Liver (tissue), 9 donors: ENCODE measurements around the gene SLC35B3. TPM values are rescaled to one million over a fixed set of nuclear protein-coding genes. Genes with fewer than 3 reads are reported as not detected.

Experiments
- DNase-seq: peaks from one replicate; pipeline ENCODE4 v3.0.0-alpha.2; 2017; ENCODE audit warnings: low spot score
- H3K27ac ChIP-seq, 2 donors: one replicate each; pipeline ENCODE4 v1.7.0; 2013; ENCODE audit warnings: inconsistent platforms in 2 of 2, low read length in 2 of 2, control low read depth in 1 of 2, low read depth in 1 of 2, mild to moderate bottlenecking in 1 of 2
- H3K27me3 ChIP-seq, 4 donors: one replicate each; pipeline versions ENCODE4 v1.6.1 to v1.7.0; 2013; ENCODE audit warnings: low read length in 3 of 4, inconsistent platforms in 1 of 4, mild to moderate bottlenecking in 1 of 4, moderate library complexity in 1 of 4; ENCODE audit not compliant: control insufficient read depth in 4 of 4, insufficient read depth in 4 of 4
- H3K36me3 ChIP-seq, 4 donors: one replicate each; pipeline versions ENCODE4 v1.6.1 to v1.7.0; 2013; ENCODE audit warnings: low read length in 3 of 4, mild to moderate bottlenecking in 3 of 4, low read depth in 1 of 4, moderate library complexity in 1 of 4; ENCODE audit not compliant: control insufficient read depth in 4 of 4, insufficient read depth in 3 of 4
- H3K4me1 ChIP-seq, 4 donors: one replicate each; pipeline versions ENCODE4 v1.6.1 to v1.7.0; 2013; ENCODE audit warnings: low read length in 3 of 4, mild to moderate bottlenecking in 3 of 4, moderate library complexity in 1 of 4; ENCODE audit not compliant: control insufficient read depth in 4 of 4, insufficient read depth in 4 of 4
- H3K4me3 ChIP-seq, 3 donors: one replicate each; pipeline versions ENCODE4 v1.6.1 to v1.7.0; 2013; ENCODE audit warnings: low read length in 3 of 3, control low read depth in 1 of 3, low read depth in 1 of 3, mild to moderate bottlenecking in 1 of 3
- H3K9ac ChIP-seq, 2 donors: one replicate each; pipeline ENCODE4 v1.7.0; 2013; ENCODE audit warnings: low read length in 2 of 2, mild to moderate bottlenecking in 2 of 2, moderate library complexity in 2 of 2, control low read depth in 1 of 2, low read depth in 1 of 2
- H3K9me3 ChIP-seq, 4 donors: one replicate each; pipeline versions ENCODE4 v1.6.1 to v1.7.0; 2013; ENCODE audit warnings: low read length in 3 of 4; ENCODE audit not compliant: control insufficient read depth in 4 of 4
- ATF3 ChIP-seq: IDR thresholded peaks from 2 replicates; pipeline ENCODE4 v1.6.1; 2016; ENCODE audit warnings: antibody characterized with exemption
- CTCF ChIP-seq: fragments of 150-350 bp; IDR thresholded peaks from 2 replicates; pipeline ENCODE4 v1.5.1; 2017; ENCODE audit warnings: improper control_type of control experiment, low read depth, low read length; ENCODE audit not compliant: missing input control
- EGR1 ChIP-seq, 2 donors: IDR thresholded peaks; 2 replicates each; pipeline ENCODE4 v1.6.1; 2016 to 2018; ENCODE audit warnings: antibody characterized with exemption in 2 of 2, low read depth in 2 of 2
- FOXA1 ChIP-seq: IDR thresholded peaks from 2 replicates; pipeline ENCODE4 v1.6.1; 2016; ENCODE audit warnings: antibody characterized with exemption
- FOXA2 ChIP-seq: IDR thresholded peaks from 2 replicates; pipeline ENCODE4 v1.6.1; 2016; ENCODE audit warnings: antibody characterized with exemption
- GABPA ChIP-seq, 2 donors: IDR thresholded peaks in 1 of 2; conservative IDR thresholded peaks in 1 of 2; 2 replicates each; pipeline ENCODE4 v1.6.1; 2016; ENCODE audit warnings: antibody characterized with exemption in 2 of 2, mild to moderate bottlenecking in 1 of 2, moderate library complexity in 1 of 2
- HNF4A ChIP-seq, 2 donors: conservative IDR thresholded peaks; 2 replicates each; pipeline ENCODE4 v1.6.1; 2016; ENCODE audit warnings: antibody characterized with exemption in 2 of 2, mild to moderate bottlenecking in 2 of 2
- HNF4G ChIP-seq: IDR thresholded peaks from 2 replicates; pipeline ENCODE4 v1.6.1; 2016; ENCODE audit warnings: antibody characterized with exemption
- JUND ChIP-seq, 2 donors: IDR thresholded peaks; 2 replicates each; pipeline ENCODE4 v1.6.1; 2016; ENCODE audit warnings: antibody characterized with exemption in 2 of 2
- MAX ChIP-seq: IDR thresholded peaks from 2 replicates; pipeline ENCODE4 v1.6.1; 2016; ENCODE audit warnings: antibody characterized with exemption
- NR2F2 ChIP-seq: IDR thresholded peaks from 2 replicates; pipeline ENCODE4 v1.6.1; 2016; ENCODE audit warnings: antibody characterized with exemption
- RAD21 ChIP-seq, 2 donors: IDR thresholded peaks; 2 replicates each; pipeline ENCODE4 v1.6.1; 2016; ENCODE audit warnings: antibody characterized with exemption in 2 of 2, mild to moderate bottlenecking in 2 of 2
- RXRA ChIP-seq, 2 donors: IDR thresholded peaks; 2 replicates each; pipeline ENCODE4 v1.6.1; 2017 to 2018; ENCODE audit warnings: antibody characterized with exemption in 2 of 2, mild to moderate bottlenecking in 1 of 2
- SP1 ChIP-seq: IDR thresholded peaks from 2 replicates; pipeline ENCODE4 v1.6.1; 2018; ENCODE audit warnings: antibody characterized with exemption, mild to moderate bottlenecking
- TAF1 ChIP-seq: conservative IDR thresholded peaks from 2 replicates; pipeline ENCODE4 v1.6.1; 2016; ENCODE audit warnings: antibody characterized with exemption, mild to moderate bottlenecking
- YY1 ChIP-seq: IDR thresholded peaks from 2 replicates; pipeline ENCODE4 v1.6.1; 2016; ENCODE audit warnings: antibody characterized with exemption, mild to moderate bottlenecking
- ZBTB33 ChIP-seq: IDR thresholded peaks from 2 replicates; pipeline ENCODE4 v1.6.1; 2016; ENCODE audit warnings: antibody characterized with exemption
- WGBS: extraction: QIAGEN DNeasy Blood & Tissue Kit; methylation state at CpG from one replicate; pipeline ENCODE4 v1.1.7; 2013; 5-methylcytosine and 5-hydroxymethylcytosine counted together
- polyA plus RNA-seq, 2 donors: library from polyadenylated mRNA; stranded (reverse) in 1 of 2; unstranded in 1 of 2; fragments of 200-250 nt in 1 of 2; fragments of >200 nt in 1 of 2; fragmentation: Nextera tagmentation in 1 of 2; extraction: Ambion mirVana in 1 of 2; gene quantifications; one replicate each; pipeline versions ENCODE4 v1.2.1 to v1.2.3, GENCODE V29; 2013 to 2015
- total RNA-seq, 2 donors: library from RNA; depleted of rRNA; stranded (reverse); fragments of >200 nt; gene quantifications; one replicate each; pipeline ENCODE4 v1.2.3, GENCODE V29; 2014
- donor health status: healthy.
- donor health status: healthy.
- donor health status: healthy.
- donor health status: healthy.
- donor health status: healthy.

SLC35B3 gene
- total and polyA plus RNA-seq, 4 donors: 11.8 to 12.7 (median 12.2) TPM

GRCh38 chr6:8439601-8440268, 4.4 kb upstream of the SLC35B3 start:
- Histone ChIP-seq H3K4me3 (no peak overlapping the region), H3K9ac (no peak overlapping the region), H3K27me3 (no peaks in the 10 kb centered on the region), H3K27ac (no peak overlapping the region), H3K9me3 (no peaks in the 10 kb centered on the region), H3K4me1 (peaks cover 0 to 8% (median 4%) of the 10 kb centered on the region in 4 donors), H3K36me3 (peaks cover 0 to 2% (median 0%) of the 10 kb centered on the region in 4 donors)
- DNase-seq: no peak
- 44% methylated on average over 2 of the region's 2 CpGs for WGBS
- TF ChIP-seq NR2F2 (no peak), HNF4A (conservative IDR thresholded peaks at IDR 0.05) (no peak), FOXA1 (no peak), MAX (no peak), EGR1 (IDR thresholded peaks at IDR 0.05; ENCODE audit: low read depth in 2 of 2) (no peak), TAF1 (no peak), CTCF (no peak), FOXA2 (no peak), ATF3 (no peak), JUND (IDR thresholded peaks at IDR 0.05) (no peak), RAD21 (IDR thresholded peaks at IDR 0.05) (no peak)

GRCh38 chr6:8437813-8438212, 2.5 kb upstream of the SLC35B3 start:
- Histone ChIP-seq H3K36me3 (peaks cover 0 to 2% (median 0%) of the 10 kb centered on the region in 4 donors), H3K4me1 (peaks cover 0 to 22% (median 10%) of the 10 kb centered on the region in 4 donors), H3K9me3 (no peaks in the 10 kb centered on the region), H3K27me3 (no peaks in the 10 kb centered on the region), H3K27ac (no peak overlapping the region), H3K9ac (no peak overlapping the region), H3K4me3 (no peak overlapping the region)
- no peak for DNase-seq
- TF ChIP-seq GABPA (IDR thresholded peaks at IDR 0.05 in 1 of 2, conservative IDR thresholded peaks at IDR 0.05 in 1 of 2) (no peak), ATF3 (no peak), NR2F2 (no peak)
- WGBS: 69% methylated on average over 1 of the region's 1 CpG

- no peak overlapping the region for H3K27ac ChIP-seq
- H3K36me3 ChIP-seq: no peaks in the 10 kb centered on the region
- no peak overlapping the region for H3K9ac ChIP-seq
- 92% methylated on average over 1 of the region's 1 CpG for WGBS
- no peak for DNase-seq
- H3K27me3 ChIP-seq: no peaks in the 10 kb centered on the region
- no peak overlapping the region for H3K4me3 ChIP-seq
- peaks cover 0 to 22% (median 10%) of the 10 kb centered on the region in 4 donors for H3K4me1 ChIP-seq
- no peaks in the 10 kb centered on the region for H3K9me3 ChIP-seq
- no peak for TF ChIP-seq ZBTB33
- no peak for TF ChIP-seq RXRA (IDR thresholded peaks at IDR 0.05)
- no peak for TF ChIP-seq TAF1
- TF ChIP-seq HNF4A (conservative IDR thresholded peaks at IDR 0.05): no peak
- TF ChIP-seq YY1: no peak
- no peak for TF ChIP-seq FOXA1
- TF ChIP-seq FOXA2: no peak
- TF ChIP-seq MAX: no peak
- no peak for TF ChIP-seq ATF3
- TF ChIP-seq SP1: no peak
- TF ChIP-seq RAD21 (IDR thresholded peaks at IDR 0.05): no peak
- TF ChIP-seq NR2F2: no peak
- TF ChIP-seq HNF4G: no peak
- TF ChIP-seq EGR1 (IDR thresholded peaks at IDR 0.05; ENCODE audit: low read depth in 2 of 2): no peak
- no peak for TF ChIP-seq CTCF
Observed at GRCh38 chr6:8436966-8437365, 1.6 kb upstream of the SLC35B3 start.
